ENCODE results near the gene KLHL2. TPM values are rescaled to one million over a fixed set of nuclear protein-coding genes. Genes with fewer than 3 reads are reported as not detected.

Gene KLHL2
- total and polyA plus RNA-seq, 2 experiments from 2014 or later, result 7.1 to 14.8 TPM

- TF ChIP-seq ZNF462 (CRISPR knock-in tag; IDR thresholded peaks at IDR 0.05) (no peak), ZNF114 (CRISPR knock-in tag; IDR thresholded peaks at IDR 0.05) (no peak), EZH2phosphoT487 (IDR thresholded peaks at IDR 0.05; ENCODE audit: unreplicated experiment) (no peak), ETS1 (IDR thresholded peaks at IDR 0.05) (no peak)
Measured at GRCh38 chr4:165297626-165298025, 90.3 kb downstream of the KLHL2 start (continued).

GRCh38 chr4:165299399-165300060 is 92.2 kb downstream of the KLHL2 start:
- no peaks in the 10 kb centered on the region for H3K79me2 ChIP-seq (replicated peaks; ENCODE audit: insufficient read depth)
- peak; percentile 12 for DNase-seq (ENCODE audit: low spot score)
- Mint-ChIP-seq H3K4me1 (peaks cover 5% of the 10 kb centered on the region; the same call in 2 of the 3 replicates), H3K9me3 (no peaks in the 10 kb centered on the region), H3K27me3 (ENCODE audit: insufficient read depth, low read depth, poor library complexity) (no peaks in the 10 kb centered on the region), H3K4me3 (no peak overlapping the region), H3K36me3 (ENCODE audit: low read depth) (0 out of 3 replicates have a peak, but pooled peaks cover 5% of the 10 kb centered on the region), H3K27ac (no peak overlapping the region)
- H3K9me2 ChIP-seq (ENCODE audit: insufficient read depth), result no peaks in the 10 kb centered on the region
- no peak overlapping the region for H2AFZ ChIP-seq
- H3K4me1 ChIP-seq (ENCODE audit: insufficient read depth), result peaks cover 5% of the 10 kb centered on the region; the same call in 1 of the 2 replicates
- no peak for ATAC-seq
- H4K20me1 ChIP-seq (replicated peaks; ENCODE audit: insufficient read depth), result no peaks in the 10 kb centered on the region
- TF ChIP-seq REST (IDR thresholded peaks at IDR 0.05; ENCODE audit: unreplicated experiment), result no peak
- no peak for TF ChIP-seq ZNF114 (CRISPR knock-in tag; IDR thresholded peaks at IDR 0.05)
- TF ChIP-seq EZH2phosphoT487 (IDR thresholded peaks at IDR 0.05; ENCODE audit: unreplicated experiment), result no peak
- TF ChIP-seq POLR2AphosphoS5 (IDR thresholded peaks at IDR 0.05; ENCODE audit: low read depth), result no peak
- no peak for TF ChIP-seq CREB1 (CRISPR knock-in tag; IDR thresholded peaks at IDR 0.05; ENCODE audit: low read depth)
- H3K4me2 ChIP-seq, result no peak overlapping the region
- H3K36me3 ChIP-seq (ENCODE audit: insufficient read depth), result no peaks in the 10 kb centered on the region
- no peaks in the 10 kb centered on the region for H3K27me3 ChIP-seq (ENCODE audit: insufficient read depth)
- no peaks in the 10 kb centered on the region for H3F3A ChIP-seq (replicated peaks; ENCODE audit: low read depth)
- H3K27ac ChIP-seq (ENCODE audit: low read depth), result no peak overlapping the region
- H3K4me3 ChIP-seq, result no peak overlapping the region

Data from GM23338 (cell line).